HCT116 (cell line): Measurements from ENCODE around the gene LEO1. TPM values are rescaled to one million over a fixed set of nuclear protein-coding genes. Genes with fewer than 3 reads are reported as not detected.

Experiments used
- ATAC-seq: fragments of 200-7000 bp; cut with Tn5 transposase; 2 replicates; pipeline ENCODE4 v1.9.1; 2020; ENCODE audit warnings: mild to moderate bottlenecking, moderate library complexity
- BruUV-seq: library from RNA; stranded (reverse); fragments of 400-500 nt; replicated peaks from 2 replicates; lab custom pipeline; 2021; lab: Mats Ljungman, UMichigan
- CTCF ChIA-PET: fragments of 300-600 bp; sonication (Branson Sonifier 250); formaldehyde crosslinking; loops from one replicate; lab custom pipeline; 2021; ENCODE audit warnings: antibody characterized with exemption; lab: Charles Lee
- POLR2A ChIA-PET: fragments of 300-600, 350-600 bp; sonication (Branson Sonifier 250); formaldehyde crosslinking; loops from one replicate; lab custom pipeline; 2021; ENCODE audit warnings: antibody characterized with exemption; lab: Charles Lee
- RAD21 ChIA-PET, 2 experiments: fragments of 300-600 bp; sonication (Branson Sonifier 250); formaldehyde crosslinking; loops; one replicate each; lab custom pipeline; 2023; ENCODE audit warnings: low total read pairs in 2 of 2; ENCODE audit not compliant: uncharacterized antibody in 2 of 2, unreplicated experiment in 2 of 2, low non-redundant PET in 1 of 2; lab: Charles Lee
- DNase-seq: peaks from one replicate; pipeline ENCODE4 v3.0.0-alpha.2; 2010; ENCODE audit warnings: low read depth, low spot score
- H2AFZ ChIP-seq: fragments of 200-600 bp; shearing (Covaris generic), sonication (generic); 2 replicates; pipeline ENCODE4 v1.6.1; 2017; ENCODE audit warnings: low read depth, mixed run types, mixed read lengths, antibody characterized with exemption, low read length; ENCODE audit not compliant: poor library complexity, severe bottlenecking
- H3K27ac ChIP-seq: 2 replicates; pipeline ENCODE4 v1.5.1; 2012; ENCODE audit warnings: low read depth, low read length
- H3K27me3 ChIP-seq: fragments of 200-600 bp; sonication (generic); 2 replicates; pipeline ENCODE4 v1.6.1; 2016; ENCODE audit warnings: mixed run types, low read length, mixed read lengths; ENCODE audit not compliant: insufficient read depth
- H3K36me3 ChIP-seq, 2 experiments: fragments of 200-500 bp in 1 of 2; fragments of 200-600 bp in 1 of 2; sonication (Bioruptor generic) in 1 of 2; sonication (generic) in 1 of 2; 2 replicates each; pipeline versions ENCODE4 v1.5.1 to v1.6.1; 2014 to 2016; ENCODE audit warnings: low read length in 2 of 2, inconsistent platforms in 1 of 2, mixed read lengths in 1 of 2, mixed run types in 1 of 2; ENCODE audit not compliant: insufficient read depth in 2 of 2, control insufficient read depth in 1 of 2
- H3K4me1 ChIP-seq, 2 experiments: fragments of 200-600 bp in 1 of 2; sonication (generic) in 1 of 2; 2 replicates each; pipeline versions ENCODE4 v1.5.1 to v1.6.1; 2012 to 2017; ENCODE audit warnings: low read length in 2 of 2, inconsistent platforms in 1 of 2, mild to moderate bottlenecking in 1 of 2, mixed read lengths in 1 of 2, mixed run types in 1 of 2, moderate library complexity in 1 of 2; ENCODE audit not compliant: insufficient read depth in 2 of 2, control insufficient read depth in 1 of 2
- H3K4me2 ChIP-seq: fragments of 200-600 bp; sonication (generic); 2 replicates; pipeline ENCODE4 v1.6.1; 2017; ENCODE audit warnings: mixed run types, low read length, mixed read lengths
- H3K4me3 ChIP-seq, 2 experiments: fragments of 200-600 bp in 1 of 2; sonication (generic) in 1 of 2; replicated peaks in 1 of 2; 2 replicates each; pipeline ENCODE4 v1.5.1; 2011 to 2016; ENCODE audit warnings: low read length in 2 of 2, control low read depth in 1 of 2, low read depth in 1 of 2, mild to moderate bottlenecking in 1 of 2, mixed read lengths in 1 of 2, mixed run types in 1 of 2
- H3K79me2 ChIP-seq: fragments of 200-600 bp; sonication (generic); 2 replicates; pipeline ENCODE4 v1.6.1; 2017; ENCODE audit warnings: mild to moderate bottlenecking, mixed run types, low read length, moderate library complexity, mixed read lengths; ENCODE audit not compliant: insufficient read depth
- H3K9ac ChIP-seq: fragments of 200-600 bp; sonication (generic); 2 replicates; pipeline ENCODE4 v1.6.1; 2016; ENCODE audit warnings: low read length, mixed read lengths
- H3K9me2 ChIP-seq: fragments of 200-600 bp; sonication (generic), shearing (Covaris generic); 2 replicates; pipeline ENCODE4 v1.6.1; 2017; ENCODE audit warnings: mixed run types, mild to moderate bottlenecking, moderate library complexity; ENCODE audit not compliant: insufficient read depth
- H3K9me3 ChIP-seq, 2 experiments: fragments of 200-500 bp in 1 of 2; fragments of 200-600 bp in 1 of 2; sonication (Bioruptor generic) in 1 of 2; sonication (generic) in 1 of 2; 2 replicates each; pipeline ENCODE4 v1.6.1; 2014 to 2017; ENCODE audit warnings: low read length in 2 of 2, mixed read lengths in 2 of 2, inconsistent platforms in 1 of 2, low read depth in 1 of 2, mild to moderate bottlenecking in 1 of 2, mixed run types in 1 of 2, moderate library complexity in 1 of 2; ENCODE audit not compliant: control insufficient read depth in 1 of 2, insufficient read depth in 1 of 2
- H4K20me1 ChIP-seq: fragments of 200-600 bp; sonication (generic), shearing (Covaris generic); 2 replicates; pipeline ENCODE4 v1.6.1; 2017; ENCODE audit warnings: mixed run types, mild to moderate bottlenecking, moderate library complexity; ENCODE audit not compliant: insufficient read depth
- ATF3 ChIP-seq: IDR thresholded peaks from 2 replicates; pipeline ENCODE4 v1.6.1; 2012
- CBX3 ChIP-seq: IDR thresholded peaks from 2 replicates; pipeline ENCODE4 v1.6.1; 2012; ENCODE audit warnings: low read depth
- CEBPB ChIP-seq: IDR thresholded peaks from 2 replicates; pipeline ENCODE4 v1.6.1; 2012; ENCODE audit warnings: low read depth
- EGR1 ChIP-seq: IDR thresholded peaks from 2 replicates; pipeline ENCODE4 v1.6.1; 2012; ENCODE audit warnings: low read depth
- ELF1 ChIP-seq: IDR thresholded peaks from 2 replicates; pipeline ENCODE4 v1.6.1; 2012; ENCODE audit warnings: low read depth, borderline replicate concordance
- EZH2 ChIP-seq: fragments of 200-600 bp; sonication (generic); IDR thresholded peaks from 2 replicates; pipeline ENCODE4 v1.6.1; 2017; ENCODE audit warnings: antibody characterized with exemption, mixed run types
- EZH2phosphoT487 ChIP-seq: fragments of 200-600 bp; IDR thresholded peaks from 2 replicates; pipeline ENCODE4 v1.6.1; 2018; ENCODE audit warnings: antibody characterized with exemption, borderline replicate concordance
- FOSL1 ChIP-seq: IDR thresholded peaks from 2 replicates; pipeline ENCODE4 v1.6.1; 2012; ENCODE audit warnings: low read depth
- POLR2AphosphoS5 ChIP-seq: IDR thresholded peaks from 2 replicates; pipeline ENCODE4 v1.6.1; 2011; ENCODE audit warnings: mild to moderate bottlenecking, low read depth, low read length, moderate library complexity
- RAD21 ChIP-seq: IDR thresholded peaks from 2 replicates; pipeline ENCODE4 v1.6.1; 2012; ENCODE audit warnings: low read depth, mild to moderate bottlenecking
- REST ChIP-seq: IDR thresholded peaks from 2 replicates; pipeline ENCODE4 v1.6.1; 2012; ENCODE audit warnings: low read depth
- SIN3A ChIP-seq: IDR thresholded peaks from 2 replicates; pipeline ENCODE4 v1.6.1; 2012; ENCODE audit warnings: low read depth
- SP1 ChIP-seq: IDR thresholded peaks from 2 replicates; pipeline ENCODE4 v1.6.1; 2012; ENCODE audit warnings: low read depth
- SRF ChIP-seq: IDR thresholded peaks from 2 replicates; pipeline ENCODE4 v1.6.1; 2012; ENCODE audit warnings: low read depth
- YY1 ChIP-seq: IDR thresholded peaks from 2 replicates; pipeline ENCODE4 v1.6.1; 2011; ENCODE audit warnings: low read length, low read depth, moderate library complexity, mild to moderate bottlenecking; ENCODE audit not compliant: insufficient replicate concordance; ENCODE audit errors: extremely low read depth
- ZBTB33 ChIP-seq: IDR thresholded peaks from 2 replicates; pipeline ENCODE4 v1.6.1; 2011; ENCODE audit warnings: mild to moderate bottlenecking, low read length, moderate library complexity; ENCODE audit not compliant: insufficient replicate concordance; ENCODE audit errors: extremely low read depth
- ZFX ChIP-seq: fragments of 450-650 bp; IDR thresholded peaks from 2 replicates; pipeline ENCODE4 v1.6.1; 2017
- ZNF274 ChIP-seq: fragments of 200-500 bp; sonication (Bioruptor generic); IDR thresholded peaks from 2 replicates; pipeline ENCODE4 v1.6.1; 2014; ENCODE audit warnings: mild to moderate bottlenecking, low read depth, low read length, inconsistent platforms
- intact Hi-C: fragments of 100-400 bp; cut with micrococcal nuclease; formaldehyde crosslinking; loops from 2 replicates; pipeline ENCODE4 v1.10.0; 2022
- total RNA-seq: library from RNA; stranded (reverse); gene quantifications from one replicate; pipeline ENCODE4 v1.2.1, GENCODE V29; 2021; ENCODE audit not compliant: unreplicated experiment
- TF ChIP-seq, protein P1 (sequence below): IDR thresholded peaks from 2 replicates; pipeline ENCODE4 v1.6.1; 2012

The LEO1 gene
- total RNA-seq, 1 experiment from 2014 or later = 27.8 TPM

- no peak for TF ChIP-seq ZFX
- no peak for TF ChIP-seq EZH2phosphoT487
- TF ChIP-seq, protein P1, sequence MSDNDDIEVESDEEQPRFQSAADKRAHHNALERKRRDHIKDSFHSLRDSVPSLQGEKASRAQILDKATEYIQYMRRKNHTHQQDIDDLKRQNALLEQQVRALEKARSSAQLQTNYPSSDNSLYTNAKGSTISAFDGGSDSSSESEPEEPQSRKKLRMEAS = no peak
- TF ChIP-seq REST = no peak
- no peak for TF ChIP-seq YY1
- TF ChIP-seq CBX3 = no peak
- no peak for TF ChIP-seq ATF3
- no peak for TF ChIP-seq SP1
- no peak for TF ChIP-seq CEBPB
- no peak for TF ChIP-seq SIN3A
- no peak for TF ChIP-seq POLR2AphosphoS5
- no peak for TF ChIP-seq EGR1
- no peak for TF ChIP-seq SRF
- no peak for TF ChIP-seq RAD21
- TF ChIP-seq EZH2 = no peak
- TF ChIP-seq ZBTB33 = no peak
- TF ChIP-seq ELF1 = no peak
- TF ChIP-seq FOSL1 = no peak
- TF ChIP-seq ZNF274 = no peak
- Histone ChIP-seq H3K4me2 (peak overlapping the region; percentile 52; the same call in 1 of the 2 replicates), H3K27ac (peak overlapping the region; percentile 44; the same call in 1 of the 2 replicates), H3K27me3 (no peaks in the 10 kb centered on the region), H3K9me3 (no peaks in the 10 kb centered on the region), H3K9ac (no peak overlapping the region), H2AFZ (no peak overlapping the region), H4K20me1 (peaks cover 7% of the 10 kb centered on the region), H3K4me3 (no peak overlapping the region), H3K4me1 (peaks cover 31 to 32% of the 10 kb centered on the region in 2 experiments), H3K36me3 (peaks cover 13 to 21% of the 10 kb centered on the region in 2 experiments; a peak in 3 of 4 replicates), H3K9me2 (no peaks in the 10 kb centered on the region), H3K79me2 (peaks cover 4% of the 10 kb centered on the region; the same call in 1 of the 2 replicates)
- no TSS peak for BruUV-seq
- RAD21 ChIA-PET = interaction anchor here in 1 of 2 experiments (0.6 kb wide), 1 partner anchor 74 kb away, joined by 4 read pairs; no protein-coding TSS in a partner anchor
- intact Hi-C loops = loop anchor here (5.0 kb wide), 2 partner anchors 106 to 256 kb away; no protein-coding TSS in a partner anchor
- ATAC-seq (no peak), DNase-seq (no peak)
- CTCF ChIA-PET = interaction anchor here (1.4 kb wide), 1 partner anchor 9 kb away, joined by 7 read pairs; no protein-coding TSS in a partner anchor
- POLR2A ChIA-PET = no interaction called here
These were observed 63.3 kb downstream of the LEO1 start for GRCh38 chr15:51908316-51908715.
